ENCODE results near the gene TMEM236.

The TMEM236 gene

GRCh38 chr10:17733620-17734019 is 18.4 kb upstream of the TMEM236 start:
- Mint-ChIP-seq H3K4me3 (no peak overlapping the region), H3K36me3 (ENCODE audit: low read depth) (no peaks in the 10 kb centered on the region), H3K27me3 (ENCODE audit: low read depth) (no peaks in the 10 kb centered on the region), H3K27ac (no peak overlapping the region), H3K4me1 (ENCODE audit: low read depth) (peaks cover 2% of the 10 kb centered on the region), H3K9me3 (no peaks in the 10 kb centered on the region)

- no peaks in the 10 kb centered on the region for H3K27me3 Mint-ChIP-seq (ENCODE audit: low read depth)
- H3K36me3 Mint-ChIP-seq (ENCODE audit: low read depth), result no peaks in the 10 kb centered on the region
- H3K9me3 Mint-ChIP-seq, result no peaks in the 10 kb centered on the region
- no peak overlapping the region for H3K27ac Mint-ChIP-seq
- peaks cover 2% of the 10 kb centered on the region for H3K4me1 Mint-ChIP-seq (ENCODE audit: low read depth)
- no peak overlapping the region for H3K4me3 Mint-ChIP-seq
Observed at GRCh38 chr10:17734432-17735080, 17.4 kb upstream of the TMEM236 start.

GRCh38 chr10:17735166-17735941 is 16.6 kb upstream of the TMEM236 start:
- H3K36me3 Mint-ChIP-seq (ENCODE audit: low read depth), result no peaks in the 10 kb centered on the region
- no peak overlapping the region for H3K27ac Mint-ChIP-seq
- no peak overlapping the region for H3K4me3 Mint-ChIP-seq
- H3K4me1 Mint-ChIP-seq (ENCODE audit: low read depth), result peaks cover 2% of the 10 kb centered on the region
- no peaks in the 10 kb centered on the region for H3K27me3 Mint-ChIP-seq (ENCODE audit: low read depth)
- H3K9me3 Mint-ChIP-seq, result no peaks in the 10 kb centered on the region

- no peak overlapping the region for H3K4me3 Mint-ChIP-seq
- H3K4me1 Mint-ChIP-seq (ENCODE audit: low read depth), result peaks cover 2% of the 10 kb centered on the region
- no peaks in the 10 kb centered on the region for H3K27me3 Mint-ChIP-seq (ENCODE audit: low read depth)
- H3K27ac Mint-ChIP-seq, result no peak overlapping the region
- H3K9me3 Mint-ChIP-seq, result no peaks in the 10 kb centered on the region
- no peaks in the 10 kb centered on the region for H3K36me3 Mint-ChIP-seq (ENCODE audit: low read depth)
Observed at GRCh38 chr10:17736223-17736622, 15.8 kb upstream of the TMEM236 start.

- Mint-ChIP-seq H3K27me3 (ENCODE audit: low read depth) (no peaks in the 10 kb centered on the region), H3K4me1 (ENCODE audit: low read depth) (peaks cover 2% of the 10 kb centered on the region), H3K27ac (no peak overlapping the region), H3K4me3 (no peak overlapping the region), H3K9me3 (no peaks in the 10 kb centered on the region), H3K36me3 (ENCODE audit: low read depth) (no peaks in the 10 kb centered on the region)
Observed at GRCh38 chr10:17737027-17737965, 14.7 kb upstream of the TMEM236 start.

- peaks cover 8% of the 10 kb centered on the region for H3K4me1 Mint-ChIP-seq (ENCODE audit: low read depth)
- H3K9me3 Mint-ChIP-seq, result no peaks in the 10 kb centered on the region
- H3K27me3 Mint-ChIP-seq (ENCODE audit: low read depth), result no peaks in the 10 kb centered on the region
- H3K36me3 Mint-ChIP-seq (ENCODE audit: low read depth), result no peaks in the 10 kb centered on the region
- no peak overlapping the region for H3K27ac Mint-ChIP-seq
- H3K4me3 Mint-ChIP-seq, result no peak overlapping the region
Observed at GRCh38 chr10:17740668-17741067, 11.3 kb upstream of the TMEM236 start.

- H3K36me3 Mint-ChIP-seq (ENCODE audit: low read depth), result no peaks in the 10 kb centered on the region
- no peaks in the 10 kb centered on the region for H3K27me3 Mint-ChIP-seq (ENCODE audit: low read depth)
- no peak overlapping the region for H3K27ac Mint-ChIP-seq
Observed at GRCh38 chr10:17742918-17743317, 9.1 kb upstream of the TMEM236 start.

GRCh38 chr10:17743437-17743836 is 8.6 kb upstream of the TMEM236 start:
- H3K4me1 Mint-ChIP-seq (ENCODE audit: low read depth), result peaks cover 6% of the 10 kb centered on the region
- H3K9me3 Mint-ChIP-seq, result no peaks in the 10 kb centered on the region
- H3K4me3 Mint-ChIP-seq, result no peak overlapping the region

More at GRCh38 chr10:17742918-17743317, 9.1 kb upstream of the TMEM236 start:
- H3K4me1 Mint-ChIP-seq (ENCODE audit: low read depth), result peaks cover 6% of the 10 kb centered on the region
- H3K4me3 Mint-ChIP-seq, result no peak overlapping the region
- no peaks in the 10 kb centered on the region for H3K9me3 Mint-ChIP-seq

GRCh38 chr10:17744341-17744861 is 7.6 kb upstream of the TMEM236 start:
- H3K27me3 Mint-ChIP-seq (ENCODE audit: low read depth), result no peaks in the 10 kb centered on the region
- H3K4me3 Mint-ChIP-seq, result no peak overlapping the region
- no peaks in the 10 kb centered on the region for H3K36me3 Mint-ChIP-seq (ENCODE audit: low read depth)
- no peak overlapping the region for H3K27ac Mint-ChIP-seq
- H3K4me1 Mint-ChIP-seq (ENCODE audit: low read depth), result peaks cover 6% of the 10 kb centered on the region
- no peaks in the 10 kb centered on the region for H3K9me3 Mint-ChIP-seq

More at GRCh38 chr10:17743437-17743836, 8.6 kb upstream of the TMEM236 start:
- H3K27ac Mint-ChIP-seq, result no peak overlapping the region
- no peaks in the 10 kb centered on the region for H3K36me3 Mint-ChIP-seq (ENCODE audit: low read depth)
- no peaks in the 10 kb centered on the region for H3K27me3 Mint-ChIP-seq (ENCODE audit: low read depth)

- no peaks in the 10 kb centered on the region for H3K27me3 Mint-ChIP-seq (ENCODE audit: low read depth)
- H3K27ac Mint-ChIP-seq, result no peak overlapping the region
- no peaks in the 10 kb centered on the region for H3K9me3 Mint-ChIP-seq
- H3K4me1 Mint-ChIP-seq (ENCODE audit: low read depth), result peaks cover 6% of the 10 kb centered on the region
- H3K4me3 Mint-ChIP-seq, result no peak overlapping the region
- H3K36me3 Mint-ChIP-seq (ENCODE audit: low read depth), result no peaks in the 10 kb centered on the region
Observed at GRCh38 chr10:17747883-17748550, 4.0 kb upstream of the TMEM236 start.

GRCh38 chr10:17749890-17750289 is 2.1 kb upstream of the TMEM236 start:
- Mint-ChIP-seq H3K4me3 (no peak overlapping the region), H3K27ac (no peak overlapping the region), H3K27me3 (ENCODE audit: low read depth) (no peaks in the 10 kb centered on the region), H3K4me1 (ENCODE audit: low read depth) (no peaks in the 10 kb centered on the region), H3K36me3 (ENCODE audit: low read depth) (no peaks in the 10 kb centered on the region), H3K9me3 (no peaks in the 10 kb centered on the region)

GRCh38 chr10:17756557-17757217 is 4.7 kb downstream of the TMEM236 start:
- Mint-ChIP-seq H3K27me3 (ENCODE audit: low read depth) (no peaks in the 10 kb centered on the region), H3K4me3 (no peak overlapping the region), H3K27ac (no peak overlapping the region), H3K9me3 (no peaks in the 10 kb centered on the region), H3K36me3 (ENCODE audit: low read depth) (no peaks in the 10 kb centered on the region), H3K4me1 (ENCODE audit: low read depth) (peaks cover 4% of the 10 kb centered on the region)

- peaks cover 4% of the 10 kb centered on the region for H3K4me1 Mint-ChIP-seq (ENCODE audit: low read depth)
- no peak overlapping the region for H3K27ac Mint-ChIP-seq
- H3K4me3 Mint-ChIP-seq, result no peak overlapping the region
- no peaks in the 10 kb centered on the region for H3K36me3 Mint-ChIP-seq (ENCODE audit: low read depth)
- H3K9me3 Mint-ChIP-seq, result no peaks in the 10 kb centered on the region
- no peaks in the 10 kb centered on the region for H3K27me3 Mint-ChIP-seq (ENCODE audit: low read depth)
Observed at GRCh38 chr10:17758200-17758599, 6.2 kb downstream of the TMEM236 start.

Data from T-helper 1 cell treated with Interleukin-12 subunit alpha and Interleukin-12 subunit beta and Interleukin-4 antibody, amounts not matched to agents 30 μg/mL and 1 μg/mL, for 36 hours (primary cell).